Ramos (cell line): ENCODE data around the gene SNRNP48.

Experiments
- in situ Hi-C: fragments of 300-500 bp; cut with MboI; formaldehyde crosslinking; loops from one replicate; pipeline ENCODE4 v1.14.3; 2022; ENCODE audit warnings: low sequenced_read_pairs; ENCODE audit not compliant: unreplicated experiment

The SNRNP48 gene

GRCh38 chr6:7557652-7558051, 32.3 kb upstream of the SNRNP48 start:
- in situ Hi-C loops: no loop called here

- in situ Hi-C loops: no loop called here
Measured at GRCh38 chr6:7558781-7559180, 31.2 kb upstream of the SNRNP48 start.

- in situ Hi-C loops: no loop called here
Measured at GRCh38 chr6:7559196-7559595, 30.8 kb upstream of the SNRNP48 start.

DNA sequence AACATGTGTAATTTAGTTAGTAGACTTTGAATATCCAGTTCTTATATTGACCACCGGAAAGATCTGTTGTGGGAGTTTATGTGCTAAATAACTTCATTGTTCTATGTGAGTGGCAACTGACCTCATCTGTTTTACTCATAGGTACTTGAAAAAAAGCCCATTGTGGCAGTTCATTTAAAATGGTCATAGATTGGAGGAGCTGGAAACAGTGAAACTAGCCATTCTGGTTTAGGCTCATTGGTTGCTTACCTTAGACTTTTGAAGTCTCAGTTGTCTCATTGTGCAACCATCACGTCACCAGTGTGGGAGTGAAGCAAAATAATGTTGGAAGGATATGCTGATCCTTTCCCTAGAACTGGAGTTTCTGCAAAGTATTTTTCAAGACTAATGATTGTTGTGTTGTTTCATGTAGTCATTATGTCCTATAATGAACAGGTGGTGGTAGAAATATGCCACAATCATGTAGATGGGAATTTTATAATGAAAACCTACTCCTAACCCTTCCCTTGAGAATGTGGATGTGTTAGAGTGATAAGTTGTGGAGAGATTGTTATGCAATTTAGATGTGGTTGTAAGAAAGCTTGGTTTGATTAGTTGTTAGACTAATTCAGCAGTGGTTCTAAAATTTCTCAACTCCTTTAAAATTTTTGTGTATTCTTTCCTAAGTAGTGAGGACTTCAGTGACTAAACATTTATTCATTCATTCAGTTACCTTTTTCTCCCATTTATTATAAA, 30.2 kb upstream of the SNRNP48 start:
- in situ Hi-C loops: no loop called here

DNA sequence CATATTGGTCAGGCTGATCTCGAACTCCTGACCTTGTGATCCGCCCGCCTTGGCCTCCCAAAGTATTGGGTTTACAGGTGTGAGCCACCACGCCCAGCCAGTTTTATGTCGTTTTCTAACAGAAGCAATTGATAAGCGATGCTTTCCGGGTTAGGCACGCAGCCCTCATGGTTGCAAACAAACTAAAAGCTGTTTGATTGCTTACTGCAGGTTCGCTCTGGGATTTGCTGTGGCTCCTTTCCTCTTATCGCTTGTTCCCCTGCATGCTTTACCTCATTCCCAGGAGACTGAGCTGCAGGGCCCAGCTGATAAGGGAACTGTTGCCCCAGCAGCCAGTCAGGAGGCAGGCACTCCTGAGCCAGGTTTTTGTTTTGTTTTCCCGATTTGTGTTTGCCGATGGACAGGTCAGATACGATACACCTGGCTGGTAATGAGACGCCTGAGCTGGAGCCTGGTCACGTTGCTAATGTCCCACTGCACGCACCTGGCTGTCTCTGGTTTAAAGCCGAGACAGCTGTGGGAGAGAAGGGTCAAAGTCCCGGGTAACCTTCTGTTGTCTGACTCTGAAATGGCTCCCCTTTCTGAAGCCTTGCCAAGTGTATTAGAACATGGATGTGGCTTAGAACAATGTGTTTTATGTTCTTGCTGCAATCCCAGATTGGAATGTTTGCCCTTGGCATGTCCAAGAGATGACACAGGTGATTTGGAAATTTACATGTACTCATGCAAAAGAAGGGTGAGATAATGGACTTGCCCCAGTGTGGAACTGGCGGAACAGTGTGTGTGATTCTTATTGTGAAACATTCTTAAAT, 28.6 kb upstream of the SNRNP48 start:
- in situ Hi-C loops: no loop called here

- in situ Hi-C loops: no loop called here
Measured at GRCh38 chr6:7562769-7563168, 27.2 kb upstream of the SNRNP48 start.

DNA sequence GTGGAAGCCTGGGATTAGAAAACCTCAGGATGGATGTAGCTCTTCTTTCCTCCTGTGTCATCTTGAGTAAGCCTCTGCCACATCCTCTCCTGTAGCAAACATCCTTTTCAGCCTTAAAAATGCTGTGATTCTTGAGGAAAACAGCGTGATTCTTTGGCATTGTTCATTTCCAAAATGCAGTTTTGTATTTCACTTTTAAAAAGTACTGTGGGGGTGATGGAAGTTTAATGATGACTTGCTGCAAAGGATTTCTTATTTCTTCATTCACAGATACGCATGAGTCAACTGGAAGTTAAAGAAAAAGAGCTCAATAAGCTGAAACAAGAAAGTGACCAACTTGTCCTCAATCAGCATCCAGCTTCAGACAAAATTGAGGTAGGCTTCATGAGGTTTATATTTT, 23.9 kb upstream of the SNRNP48 start:
- in situ Hi-C loops: no loop called here

- in situ Hi-C loops: no loop called here
Measured at GRCh38 chr6:7566617-7567173, 23.3 kb upstream of the SNRNP48 start.

DNA sequence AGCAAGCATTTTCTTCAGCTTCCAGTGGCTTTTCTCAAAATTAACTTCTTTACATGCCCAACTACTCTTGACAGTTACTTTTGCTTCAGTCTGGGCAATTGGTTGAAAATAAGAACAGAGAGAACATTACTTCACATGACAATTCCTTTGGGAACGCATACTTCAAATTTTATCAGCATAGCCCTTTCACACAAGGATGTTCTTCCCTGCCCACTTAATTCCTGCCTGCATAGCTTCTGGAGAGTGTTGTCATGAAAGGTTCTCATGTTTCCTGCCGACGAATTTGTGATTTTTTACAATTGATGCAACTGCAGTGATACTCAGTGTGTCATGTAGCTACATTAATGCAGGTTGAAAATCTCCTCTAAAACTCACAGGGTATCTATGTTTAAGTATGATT, 22.0 kb upstream of the SNRNP48 start:
- in situ Hi-C loops: no loop called here

DNA sequence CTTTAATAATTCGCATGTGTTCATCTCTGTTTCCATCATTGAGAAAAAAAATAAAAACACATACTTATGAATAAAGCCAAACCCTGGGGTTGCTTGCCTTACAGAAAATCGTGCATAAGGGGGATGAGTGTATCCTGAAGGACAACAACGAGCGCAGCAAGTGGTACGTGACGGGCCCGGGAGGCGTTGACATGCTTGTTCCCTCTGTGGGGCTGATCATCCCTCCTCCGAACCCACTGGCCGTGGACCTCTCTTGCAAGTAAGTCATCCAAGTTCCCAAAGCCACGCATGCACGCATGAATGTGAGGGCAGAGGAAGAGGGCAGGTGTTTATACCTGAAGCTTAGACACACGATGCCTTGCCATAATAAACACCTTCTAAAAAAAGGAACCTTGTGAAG, 20.9 kb upstream of the SNRNP48 start:
- in situ Hi-C loops: no loop called here

DNA sequence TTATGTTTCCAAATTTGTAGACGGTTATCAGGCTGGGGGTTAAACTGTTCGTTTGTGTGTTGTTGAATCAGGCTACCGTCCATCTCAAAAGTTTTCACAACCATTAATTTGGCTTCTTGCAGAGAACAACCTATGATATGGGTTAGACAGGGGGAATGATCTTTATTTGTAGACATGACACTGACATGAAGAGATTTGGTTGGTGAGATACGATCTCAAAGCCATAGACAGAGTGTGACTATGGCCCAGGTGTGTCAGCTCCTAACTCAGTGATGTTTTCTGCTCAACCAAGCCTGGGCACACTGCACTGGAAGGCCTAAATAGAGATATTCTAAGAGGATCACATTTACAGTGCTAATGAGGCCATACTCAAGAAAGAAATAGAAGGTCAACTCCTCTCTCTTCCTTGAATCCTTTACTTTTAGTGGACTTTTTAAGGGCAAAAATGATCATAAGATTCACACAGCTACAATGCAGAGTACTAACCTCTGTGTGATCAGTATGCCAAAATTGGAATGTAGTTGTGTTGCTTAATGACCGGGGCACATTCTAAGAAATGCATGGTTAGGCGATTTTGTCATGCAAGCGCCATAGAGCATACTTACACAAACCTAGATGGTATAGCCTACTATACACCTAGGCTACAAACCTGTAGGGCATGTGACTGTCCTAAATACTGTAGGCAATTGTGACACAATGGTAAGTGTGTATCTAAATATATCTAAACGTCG, 17.6 kb upstream of the SNRNP48 start:
- in situ Hi-C loops: no loop called here

DNA sequence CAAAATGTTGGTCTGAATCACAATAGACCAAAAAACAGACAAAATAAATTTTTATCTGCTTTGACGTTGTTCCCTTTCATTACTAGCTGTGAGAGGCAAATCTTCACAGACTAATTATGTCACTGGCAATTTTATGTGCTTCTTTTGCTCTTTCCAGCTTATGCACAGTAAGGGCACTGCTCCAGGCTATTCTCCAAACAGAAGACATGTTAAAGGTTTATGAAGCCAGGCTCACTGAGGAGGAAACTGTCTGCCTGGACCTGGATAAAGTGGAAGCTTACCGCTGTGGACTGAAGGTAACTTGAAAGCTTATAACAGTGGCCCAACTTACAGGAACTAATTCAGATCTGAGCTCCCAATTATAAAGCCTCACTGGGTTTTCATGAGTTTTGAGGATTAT, 15.5 kb upstream of the SNRNP48 start:
- in situ Hi-C loops: no loop called here

DNA sequence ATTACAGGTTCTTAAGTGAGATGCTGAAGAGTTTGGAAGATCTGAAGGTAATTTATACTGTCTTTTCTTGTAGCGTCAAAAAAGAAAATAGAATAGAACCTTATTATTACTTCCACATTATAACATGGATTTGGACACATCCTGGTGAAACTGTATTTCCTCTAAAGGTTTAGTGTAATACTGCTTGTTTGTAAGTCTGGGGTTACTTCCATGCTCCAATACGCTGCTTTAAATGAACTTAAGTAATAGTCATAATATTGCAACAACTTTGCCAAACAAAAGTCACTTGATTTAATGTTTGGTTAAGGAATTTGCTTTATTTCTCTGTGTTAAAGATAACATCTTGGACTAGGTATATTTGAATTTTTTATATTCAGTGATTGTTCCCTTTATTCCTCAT, 11.5 kb upstream of the SNRNP48 start:
- in situ Hi-C loops: no loop called here

- in situ Hi-C loops: no loop called here
Measured at GRCh38 chr6:7578931-7579330, 11.1 kb upstream of the SNRNP48 start.

DNA sequence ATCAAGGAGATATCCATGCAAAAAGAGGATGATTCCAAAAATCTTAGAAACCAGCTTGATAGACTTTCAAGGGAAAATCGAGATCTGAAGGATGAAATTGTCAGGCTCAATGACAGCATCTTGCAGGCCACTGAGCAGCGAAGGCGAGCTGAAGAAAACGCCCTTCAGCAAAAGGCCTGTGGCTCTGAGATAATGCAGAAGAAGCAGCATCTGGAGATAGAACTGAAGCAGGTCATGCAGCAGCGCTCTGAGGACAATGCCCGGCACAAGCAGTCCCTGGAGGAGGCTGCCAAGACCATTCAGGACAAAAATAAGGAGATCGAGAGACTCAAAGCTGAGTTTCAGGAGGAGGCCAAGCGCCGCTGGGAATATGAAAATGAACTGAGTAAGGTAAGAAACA, 10.1 kb upstream of the SNRNP48 start:
- in situ Hi-C loops: no loop called here

DNA sequence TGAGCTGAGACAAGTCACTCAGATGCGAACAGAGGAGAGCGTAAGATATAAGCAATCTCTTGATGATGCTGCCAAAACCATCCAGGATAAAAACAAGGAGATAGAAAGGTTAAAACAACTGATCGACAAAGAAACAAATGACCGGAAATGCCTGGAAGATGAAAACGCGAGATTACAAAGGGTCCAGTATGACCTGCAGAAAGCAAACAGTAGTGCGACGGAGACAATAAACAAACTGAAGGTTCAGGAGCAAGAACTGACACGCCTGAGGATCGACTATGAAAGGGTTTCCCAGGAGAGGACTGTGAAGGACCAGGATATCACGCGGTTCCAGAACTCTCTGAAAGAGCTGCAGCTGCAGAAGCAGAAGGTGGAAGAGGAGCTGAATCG, 9.5 kb upstream of the SNRNP48 start:
- in situ Hi-C loops: no loop called here

DNA sequence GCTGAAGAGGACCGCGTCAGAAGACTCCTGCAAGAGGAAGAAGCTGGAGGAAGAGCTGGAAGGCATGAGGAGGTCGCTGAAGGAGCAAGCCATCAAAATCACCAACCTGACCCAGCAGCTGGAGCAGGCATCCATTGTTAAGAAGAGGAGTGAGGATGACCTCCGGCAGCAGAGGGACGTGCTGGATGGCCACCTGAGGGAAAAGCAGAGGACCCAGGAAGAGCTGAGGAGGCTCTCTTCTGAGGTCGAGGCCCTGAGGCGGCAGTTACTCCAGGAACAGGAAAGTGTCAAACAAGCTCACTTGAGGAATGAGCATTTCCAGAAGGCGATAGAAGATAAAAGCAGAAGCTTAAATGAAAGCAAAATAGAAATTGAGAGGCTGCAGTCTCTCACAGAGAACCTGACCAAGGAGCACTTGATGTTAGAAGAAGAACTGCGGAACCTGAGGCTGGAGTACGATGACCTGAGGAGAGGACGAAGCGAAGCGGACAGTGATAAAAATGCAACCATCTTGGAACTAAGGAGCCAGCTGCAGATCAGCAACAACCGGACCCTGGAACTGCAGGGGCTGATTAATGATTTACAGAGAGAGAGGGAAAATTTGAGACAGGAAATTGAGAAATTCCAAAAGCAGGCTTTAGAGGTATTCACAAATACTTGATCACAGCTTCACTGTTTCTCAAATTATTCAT, 8.9 kb upstream of the SNRNP48 start:
- in situ Hi-C loops: no loop called here

DNA sequence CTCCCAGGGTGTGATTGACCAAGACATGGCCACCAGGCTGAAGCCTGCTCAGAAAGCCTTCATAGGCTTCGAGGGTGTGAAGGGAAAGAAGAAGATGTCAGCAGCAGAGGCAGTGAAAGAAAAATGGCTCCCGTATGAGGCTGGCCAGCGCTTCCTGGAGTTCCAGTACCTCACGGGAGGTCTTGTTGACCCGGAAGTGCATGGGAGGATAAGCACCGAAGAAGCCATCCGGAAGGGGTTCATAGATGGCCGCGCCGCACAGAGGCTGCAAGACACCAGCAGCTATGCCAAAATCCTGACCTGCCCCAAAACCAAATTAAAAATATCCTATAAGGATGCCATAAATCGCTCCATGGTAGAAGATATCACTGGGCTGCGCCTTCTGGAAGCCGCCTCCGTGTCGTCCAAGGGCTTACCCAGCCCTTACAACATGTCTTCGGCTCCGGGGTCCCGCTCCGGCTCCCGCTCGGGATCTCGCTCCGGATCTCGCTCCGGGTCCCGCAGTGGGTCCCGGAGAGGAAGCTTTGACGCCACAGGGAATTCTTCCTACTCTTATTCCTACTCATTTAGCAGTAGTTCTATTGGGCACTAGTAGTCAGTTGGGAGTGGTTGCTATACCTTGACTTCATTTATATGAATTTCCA, 4.6 kb upstream of the SNRNP48 start:
- in situ Hi-C loops: no loop called here

GRCh38 chr6:7587631-7588100, 2.3 kb upstream of the SNRNP48 start:
- in situ Hi-C loops: no loop called here

- in situ Hi-C loops: no loop called here
Measured at GRCh38 chr6:7588506-7588905, 1.5 kb upstream of the SNRNP48 start.
